ENCODE data around the gene CYP4V2. TPM values are rescaled to one million over a fixed set of nuclear protein-coding genes. Genes with fewer than 3 reads are reported as not detected.
"Not testable (repeated sequence)": the region's sequence is repeated elsewhere in the genome, so short reads cannot be mapped to it uniquely, and the experiment has no call there.

The CYP4V2 gene
- total RNA-seq, 1 donor from 2014 or later = 4.5 TPM

DNA sequence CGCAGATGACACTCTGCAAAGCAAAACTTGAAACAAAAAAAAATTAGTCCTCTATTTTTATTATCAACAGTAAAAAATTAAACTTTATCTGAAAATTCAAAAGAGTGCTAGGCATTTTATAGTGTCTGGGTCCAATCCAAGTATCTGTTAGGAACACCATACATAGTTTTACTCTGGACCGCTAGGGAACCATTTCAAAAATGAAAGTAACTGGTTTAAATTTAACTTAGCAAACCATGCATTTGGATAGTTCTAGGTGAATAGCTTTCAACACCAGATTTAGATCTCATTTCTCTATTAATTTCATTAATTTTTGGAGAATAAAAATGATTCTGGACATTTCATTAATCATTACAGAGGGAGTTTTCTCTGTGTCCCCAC lies 37.1 kb downstream of the CYP4V2 start:
- no peak overlapping the region for H3K4me3 Mint-ChIP-seq

GRCh38 chr4:186234367-186234766 lies 43.0 kb downstream of the CYP4V2 start:
- no peaks in the 10 kb centered on the region for H3K4me1 Mint-ChIP-seq
- TF ChIP-seq CTCF (IDR thresholded peaks at IDR 0.05; ENCODE audit: unreplicated experiment) = no peak
- no peak overlapping the region for H3K27ac Mint-ChIP-seq
- no peak for DNase-seq (ENCODE audit: low spot score in 2 of 2, unreplicated experiment in 2 of 2)
- H3K36me3 Mint-ChIP-seq = no peaks in the 10 kb centered on the region
- peaks cover 6% of the 10 kb centered on the region for H3K9me3 Mint-ChIP-seq
- H3K4me3 Mint-ChIP-seq = no peak overlapping the region
- no peaks in the 10 kb centered on the region for H3K27me3 Mint-ChIP-seq (ENCODE audit: low read depth)

More for the DNA sequence above, 37.1 kb downstream of the CYP4V2 start:
- peaks cover under 1% of the 10 kb centered on the region for H3K27me3 Mint-ChIP-seq (ENCODE audit: low read depth)
- TF ChIP-seq CTCF (IDR thresholded peaks at IDR 0.05; ENCODE audit: unreplicated experiment) = no peak
- H3K4me1 Mint-ChIP-seq = peaks cover 12% of the 10 kb centered on the region
- no peak for DNase-seq (ENCODE audit: low spot score in 2 of 2, unreplicated experiment in 2 of 2)
- H3K36me3 Mint-ChIP-seq = peaks cover 16% of the 10 kb centered on the region
- peaks cover 24% of the 10 kb centered on the region for H3K9me3 Mint-ChIP-seq
- H3K27ac Mint-ChIP-seq = no peak overlapping the region

DNA sequence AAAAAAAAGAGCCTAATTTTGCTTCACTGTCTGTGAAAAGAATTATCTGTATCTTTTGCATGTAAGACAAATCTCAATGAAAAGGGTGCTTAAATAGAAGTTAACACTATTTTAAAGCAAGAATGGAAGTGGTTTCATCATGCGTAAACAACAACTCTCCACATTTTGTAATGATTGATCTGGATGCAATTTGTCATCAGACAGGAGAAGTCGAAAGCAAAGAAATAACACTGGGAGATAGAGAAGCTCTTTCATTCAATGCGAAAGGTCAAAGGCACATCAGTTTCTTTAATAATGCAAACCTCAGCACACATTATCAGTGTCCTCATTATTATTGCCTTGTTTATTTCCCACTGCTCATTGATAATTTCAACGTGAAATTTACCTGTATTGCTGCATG lies 44.8 kb downstream of the CYP4V2 start:
- no peak for TF ChIP-seq CTCF (IDR thresholded peaks at IDR 0.05; ENCODE audit: unreplicated experiment)
- Mint-ChIP-seq H3K9me3 (peaks cover 6% of the 10 kb centered on the region), H3K4me1 (no peaks in the 10 kb centered on the region), H3K36me3 (no peaks in the 10 kb centered on the region), H3K27me3 (ENCODE audit: low read depth) (no peaks in the 10 kb centered on the region), H3K27ac (no peak overlapping the region), H3K4me3 (no peak overlapping the region)
- no peak for DNase-seq (ENCODE audit: low spot score in 2 of 2, unreplicated experiment in 2 of 2)

- no peak for TF ChIP-seq CTCF (IDR thresholded peaks at IDR 0.05; ENCODE audit: unreplicated experiment)
- Mint-ChIP-seq H3K27me3 (ENCODE audit: low read depth) (peaks cover 3% of the 10 kb centered on the region), H3K4me3 (no peak overlapping the region), H3K36me3 (no peaks in the 10 kb centered on the region), H3K27ac (no peak overlapping the region), H3K9me3 (peaks cover 6% of the 10 kb centered on the region), H3K4me1 (no peaks in the 10 kb centered on the region)
- no peak for DNase-seq (ENCODE audit: low spot score in 2 of 2, unreplicated experiment in 2 of 2)
Observed at GRCh38 chr4:186240452-186240847, 49.1 kb downstream of the CYP4V2 start.

- no peak for TF ChIP-seq CTCF (IDR thresholded peaks at IDR 0.05; ENCODE audit: unreplicated experiment)
- peaks cover 6% of the 10 kb centered on the region for H3K27me3 Mint-ChIP-seq (ENCODE audit: low read depth)
- no peaks in the 10 kb centered on the region for H3K36me3 Mint-ChIP-seq
- H3K9me3 Mint-ChIP-seq = peaks cover 9% of the 10 kb centered on the region
- no peak overlapping the region for H3K27ac Mint-ChIP-seq
- no peak for DNase-seq (ENCODE audit: low spot score in 2 of 2, unreplicated experiment in 2 of 2)
- H3K4me1 Mint-ChIP-seq = no peaks in the 10 kb centered on the region
- H3K4me3 Mint-ChIP-seq = no peak overlapping the region
Observed at GRCh38 chr4:186240848-186241491, 49.6 kb downstream of the CYP4V2 start.

DNA sequence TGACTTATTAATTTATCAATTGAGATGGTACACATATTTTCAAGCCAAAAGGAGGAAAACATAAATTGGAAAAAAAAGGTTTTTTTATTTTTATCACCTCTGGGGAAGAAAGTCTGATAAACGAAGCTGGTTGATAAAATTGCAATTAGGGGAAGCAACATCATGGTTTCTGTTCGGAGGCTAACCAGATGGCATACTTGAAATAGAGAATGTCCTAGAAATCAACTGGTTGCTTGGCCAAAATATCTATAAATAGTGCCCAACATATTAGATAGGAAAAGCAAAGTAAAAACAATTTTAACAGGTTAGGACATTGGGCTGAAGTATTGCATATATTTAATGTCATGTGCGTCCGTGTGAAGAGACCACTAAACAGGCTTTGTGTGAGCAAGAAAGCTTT lies 50.2 kb downstream of the CYP4V2 start:
- no peak for DNase-seq (ENCODE audit: low spot score in 2 of 2, unreplicated experiment in 2 of 2)
- Mint-ChIP-seq H3K9me3 (peaks cover 12% of the 10 kb centered on the region), H3K36me3 (no peaks in the 10 kb centered on the region), H3K27me3 (ENCODE audit: low read depth) (peaks cover 12% of the 10 kb centered on the region), H3K4me1 (no peaks in the 10 kb centered on the region), H3K27ac (no peak overlapping the region), H3K4me3 (no peak overlapping the region)
- TF ChIP-seq CTCF (IDR thresholded peaks at IDR 0.05; ENCODE audit: unreplicated experiment) = no peak

GRCh38 chr4:186242031-186242430 lies 50.7 kb downstream of the CYP4V2 start:
- not testable (repeated sequence) for H3K4me1 Mint-ChIP-seq; H3K36me3 Mint-ChIP-seq; H3K4me3 Mint-ChIP-seq; H3K27ac Mint-ChIP-seq; DNase-seq (ENCODE audit: low spot score in 2 of 2, unreplicated experiment in 2 of 2)
- peaks cover 12% of the 10 kb centered on the region for H3K9me3 Mint-ChIP-seq
- H3K27me3 Mint-ChIP-seq (ENCODE audit: low read depth) = peaks cover 17% of the 10 kb centered on the region

Data from mesothelial cell of epicardium (in vitro differentiated cells).